NT2/D1 (cell line): ENCODE data around the gene CFAP91.

ENCODE experiments used
- SUZ12 ChIP-seq: IDR thresholded peaks from 2 replicates; pipeline ENCODE4 v1.6.1; 2011; ENCODE audit not compliant: insufficient read length, insufficient read depth; ENCODE audit errors: extremely low read depth
- YY1 ChIP-seq: IDR thresholded peaks from 2 replicates; pipeline ENCODE4 v1.6.1; 2011; ENCODE audit not compliant: insufficient read length, insufficient read depth
- ZNF274 ChIP-seq: IDR thresholded peaks from 2 replicates; pipeline ENCODE4 v1.6.1; 2011; ENCODE audit warnings: mild to moderate bottlenecking, low read depth, low read length

DNA sequence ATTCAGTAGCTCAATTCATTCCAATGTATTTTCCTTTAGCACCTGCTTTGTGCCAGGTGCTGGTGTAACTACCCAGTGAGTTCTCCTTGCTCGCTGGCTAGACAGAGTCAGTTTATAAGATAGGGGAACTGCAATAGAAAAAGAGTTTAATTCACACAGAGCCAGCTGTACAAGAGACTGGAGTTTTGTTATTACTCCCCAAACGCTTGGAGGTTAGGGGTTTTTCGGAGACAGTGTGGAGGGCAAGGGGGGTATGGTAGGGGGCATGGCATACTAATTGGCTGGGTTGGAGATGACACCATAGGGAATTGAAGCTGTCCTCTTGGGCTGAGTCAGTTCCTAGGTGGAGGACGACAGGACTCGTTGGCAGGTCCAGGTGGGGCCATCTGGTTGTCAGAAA, 5.4 kb upstream of the CFAP91 start:
- TF ChIP-seq YY1: no peak
- no peak for TF ChIP-seq ZNF274
- no peak for TF ChIP-seq SUZ12
